ENCODE measurements around the gene TPSB2.

DNA sequence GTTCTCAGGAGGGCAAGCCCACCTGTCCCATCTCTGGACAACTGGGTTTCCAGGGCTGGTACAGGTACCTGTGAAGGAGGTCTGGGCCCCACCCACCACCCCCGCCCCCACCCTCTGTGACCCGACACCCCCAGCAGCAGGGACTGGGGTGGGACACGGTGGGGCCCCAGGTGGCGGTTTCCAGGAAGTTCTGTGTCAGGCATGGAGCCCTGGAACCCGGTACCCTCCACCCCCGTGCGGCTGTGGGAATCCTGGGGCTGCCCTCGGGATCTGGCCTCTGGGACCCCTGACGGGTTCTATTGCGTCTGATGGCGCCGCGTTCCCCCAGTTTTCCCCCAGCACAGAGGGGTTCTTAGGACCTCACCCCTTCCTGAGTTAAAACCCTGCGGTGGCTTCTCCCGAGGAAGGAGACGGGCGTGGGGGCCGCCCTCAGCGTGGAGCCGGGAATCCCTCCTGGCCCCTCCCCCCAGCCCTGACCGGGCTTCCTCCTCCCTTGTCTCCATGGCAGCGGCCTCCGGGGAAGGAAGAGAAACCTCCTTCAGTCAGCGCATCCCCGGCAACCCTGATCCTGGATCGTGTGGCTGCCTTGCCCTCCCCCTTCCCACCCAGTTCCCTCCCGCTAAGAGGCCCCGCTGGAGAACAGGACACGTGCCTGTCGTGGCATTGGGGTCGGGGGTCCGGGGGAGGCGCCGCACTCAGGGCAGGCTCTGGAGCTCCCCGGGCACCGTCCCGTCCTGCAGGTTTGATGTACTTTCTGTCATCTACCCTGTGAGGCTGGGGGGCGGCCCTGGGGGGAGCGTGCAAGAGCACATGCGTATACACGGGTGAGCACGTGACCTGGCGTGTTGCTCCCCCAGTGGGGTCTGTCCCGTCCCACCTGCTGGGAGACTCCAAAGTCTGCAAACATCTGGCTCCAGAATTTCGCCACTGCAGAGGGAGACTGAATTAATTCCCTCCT is 46.8 kb downstream of the TPSB2 start:
- TF ChIP-seq, protein P1, sequence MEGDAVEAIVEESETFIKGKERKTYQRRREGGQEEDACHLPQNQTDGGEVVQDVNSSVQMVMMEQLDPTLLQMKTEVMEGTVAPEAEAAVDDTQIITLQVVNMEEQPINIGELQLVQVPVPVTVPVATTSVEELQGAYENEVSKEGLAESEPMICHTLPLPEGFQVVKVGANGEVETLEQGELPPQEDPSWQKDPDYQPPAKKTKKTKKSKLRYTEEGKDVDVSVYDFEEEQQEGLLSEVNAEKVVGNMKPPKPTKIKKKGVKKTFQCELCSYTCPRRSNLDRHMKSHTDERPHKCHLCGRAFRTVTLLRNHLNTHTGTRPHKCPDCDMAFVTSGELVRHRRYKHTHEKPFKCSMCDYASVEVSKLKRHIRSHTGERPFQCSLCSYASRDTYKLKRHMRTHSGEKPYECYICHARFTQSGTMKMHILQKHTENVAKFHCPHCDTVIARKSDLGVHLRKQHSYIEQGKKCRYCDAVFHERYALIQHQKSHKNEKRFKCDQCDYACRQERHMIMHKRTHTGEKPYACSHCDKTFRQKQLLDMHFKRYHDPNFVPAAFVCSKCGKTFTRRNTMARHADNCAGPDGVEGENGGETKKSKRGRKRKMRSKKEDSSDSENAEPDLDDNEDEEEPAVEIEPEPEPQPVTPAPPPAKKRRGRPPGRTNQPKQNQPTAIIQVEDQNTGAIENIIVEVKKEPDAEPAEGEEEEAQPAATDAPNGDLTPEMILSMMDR (IDR thresholded peaks at IDR 0.05) = no peak
- TF ChIP-seq POLR2AphosphoS5 (IDR thresholded peaks at IDR 0.05) (peak; percentile 42 to 46), POLR2A (IDR thresholded peaks at IDR 0.05; ENCODE audit: low read depth) (no peak), EP300 (IDR thresholded peaks at IDR 0.05) (no peak)
